Measurements from ENCODE around the gene FAM83F. TPM values are rescaled to one million over a fixed set of nuclear protein-coding genes. Genes with fewer than 3 reads are reported as not detected.

Gene FAM83F
- total RNA-seq, 3 donors from 2014 or later = 15.8 to 48.0 (median 35.0) TPM

GRCh38 chr22:40018051-40018450 lies 23.3 kb downstream of the FAM83F start:
- intact Hi-C loops (cut with DNase I, micrococcal nuclease) = no loop called here
- DNase-seq (no peak), ATAC-seq (no peak)
- Histone ChIP-seq H3K4me3 (no peak overlapping the region), H3K9me3 (no peaks in the 10 kb centered on the region), H3K4me1 (ENCODE audit: low read depth) (peaks cover 31% of the 10 kb centered on the region), H3K36me3 (ENCODE audit: low read depth) (peaks cover 3% of the 10 kb centered on the region)
- TF ChIP-seq CTCF (IDR thresholded peaks at IDR 0.05) = no peak

- no peaks in the 10 kb centered on the region for H3K9me3 ChIP-seq
- peaks cover 31% of the 10 kb centered on the region for H3K4me1 ChIP-seq (ENCODE audit: low read depth)
- no peak overlapping the region for H3K4me3 ChIP-seq
- H3K36me3 ChIP-seq (ENCODE audit: low read depth) = peaks cover 3% of the 10 kb centered on the region
- DNase-seq = no peak
- intact Hi-C loops (cut with DNase I, micrococcal nuclease) = no loop called here
- TF ChIP-seq CTCF (IDR thresholded peaks at IDR 0.05) = no peak
- ATAC-seq = no peak
Observed at GRCh38 chr22:40019100-40019499, 24.3 kb downstream of the FAM83F start.

GRCh38 chr22:40020956-40021355 lies 26.2 kb downstream of the FAM83F start:
- TF ChIP-seq CTCF (IDR thresholded peaks at IDR 0.05) = no peak
- Histone ChIP-seq H3K4me3 (no peak overlapping the region), H3K9me3 (no peaks in the 10 kb centered on the region), H3K36me3 (ENCODE audit: low read depth) (peaks cover 3% of the 10 kb centered on the region), H3K4me1 (ENCODE audit: low read depth) (peaks cover 22% of the 10 kb centered on the region)
- DNase-seq (no peak), ATAC-seq (no peak)
- intact Hi-C loops (cut with DNase I, micrococcal nuclease) = loop anchor here in 1 of 2 donors (5.0 kb wide), 1 partner anchor 484 kb away; no protein-coding TSS in a partner anchor

- Histone ChIP-seq H3K9me3 (no peaks in the 10 kb centered on the region), H3K36me3 (ENCODE audit: low read depth) (peaks cover 3% of the 10 kb centered on the region), H3K4me3 (no peak overlapping the region), H3K4me1 (ENCODE audit: low read depth) (peaks cover 19% of the 10 kb centered on the region)
- intact Hi-C loops (cut with DNase I, micrococcal nuclease) = loop anchor here in 1 of 2 donors (5.0 kb wide), 1 partner anchor 484 kb away; no protein-coding TSS in a partner anchor
- TF ChIP-seq CTCF (IDR thresholded peaks at IDR 0.05) = no peak
- no peak for DNase-seq
- ATAC-seq = no peak
Observed at GRCh38 chr22:40021401-40022000, 26.7 kb downstream of the FAM83F start.

GRCh38 chr22:40022536-40023240 lies 27.9 kb downstream of the FAM83F start:
- DNase-seq (peak in 1 of 3 donors; percentile 59), ATAC-seq (peak; percentile 35)
- intact Hi-C loops (cut with DNase I, micrococcal nuclease) = loop anchor here in 1 of 2 donors (5.0 kb wide), 1 partner anchor 485 kb away; no protein-coding TSS in a partner anchor
- H3K9me3 ChIP-seq = no peaks in the 10 kb centered on the region
- no peak overlapping the region for H3K4me3 ChIP-seq
- H3K36me3 ChIP-seq (ENCODE audit: low read depth) = peaks cover 3% of the 10 kb centered on the region
- H3K4me1 ChIP-seq (ENCODE audit: low read depth) = peaks cover 9% of the 10 kb centered on the region
- no peak for TF ChIP-seq CTCF (IDR thresholded peaks at IDR 0.05)

All from mucosa of descending colon (tissue), 3 donors.